HuH-7 (cell line): Measurements from ENCODE around the gene OR5AN1.
"Not testable (repeated sequence)": the region's sequence is repeated elsewhere in the genome, so short reads cannot be mapped to it uniquely, and the experiment has no call there.

Source experiments
- DNase-seq: peaks from one replicate; pipeline ENCODE4 v3.0.0; 2011; ENCODE audit warnings: low spot score

The OR5AN1 gene, protein sequence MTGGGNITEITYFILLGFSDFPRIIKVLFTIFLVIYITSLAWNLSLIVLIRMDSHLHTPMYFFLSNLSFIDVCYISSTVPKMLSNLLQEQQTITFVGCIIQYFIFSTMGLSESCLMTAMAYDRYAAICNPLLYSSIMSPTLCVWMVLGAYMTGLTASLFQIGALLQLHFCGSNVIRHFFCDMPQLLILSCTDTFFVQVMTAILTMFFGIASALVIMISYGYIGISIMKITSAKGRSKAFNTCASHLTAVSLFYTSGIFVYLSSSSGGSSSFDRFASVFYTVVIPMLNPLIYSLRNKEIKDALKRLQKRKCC

DNA sequence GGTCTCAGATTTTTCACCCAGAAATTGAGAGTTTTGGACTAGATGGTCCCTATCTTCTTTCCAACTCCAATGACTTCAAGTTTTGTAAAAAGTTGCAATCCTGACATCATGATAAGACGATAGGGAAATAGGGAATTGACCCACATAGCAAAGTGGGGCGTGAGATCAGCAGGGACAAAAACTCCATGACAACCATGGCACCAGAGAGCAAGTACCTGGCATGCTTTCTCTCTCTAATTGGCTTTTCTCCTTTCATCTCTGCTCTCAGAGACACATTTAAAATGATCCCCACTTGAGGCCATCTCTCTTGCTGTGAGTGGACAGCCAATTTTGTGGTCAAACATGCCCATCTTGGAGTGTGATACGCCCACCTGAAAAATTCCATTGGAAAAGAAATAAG lies at the start of gene OR5AN1:
Gene OR5AN1, plus strand, starts transcription at position 301 of the 400 bp plus-strand sequence. CDS start 5,564 bp downstream, outside the sequence.
- no peak for DNase-seq

DNA sequence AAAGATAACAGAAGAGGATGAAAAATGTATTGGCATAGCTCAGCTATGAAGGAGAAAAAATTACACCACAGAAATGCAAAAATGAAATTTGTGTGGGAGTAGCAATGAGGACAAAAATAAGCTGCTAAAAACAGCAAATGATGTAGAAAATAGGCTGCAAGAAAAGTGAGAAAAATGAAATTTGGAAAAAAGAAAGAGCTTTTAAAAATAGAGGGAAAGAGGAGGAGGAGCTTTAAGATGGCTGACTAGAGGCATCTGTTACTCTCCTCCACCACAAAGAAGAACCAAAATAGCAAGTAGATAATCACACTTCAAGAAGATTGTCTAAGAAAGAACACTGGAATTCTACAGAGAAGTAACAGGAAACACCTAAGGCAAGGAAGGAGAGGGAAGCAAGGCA lies 23.7 kb upstream of the OR5AN1 start:
- DNase-seq: no peak

DNA sequence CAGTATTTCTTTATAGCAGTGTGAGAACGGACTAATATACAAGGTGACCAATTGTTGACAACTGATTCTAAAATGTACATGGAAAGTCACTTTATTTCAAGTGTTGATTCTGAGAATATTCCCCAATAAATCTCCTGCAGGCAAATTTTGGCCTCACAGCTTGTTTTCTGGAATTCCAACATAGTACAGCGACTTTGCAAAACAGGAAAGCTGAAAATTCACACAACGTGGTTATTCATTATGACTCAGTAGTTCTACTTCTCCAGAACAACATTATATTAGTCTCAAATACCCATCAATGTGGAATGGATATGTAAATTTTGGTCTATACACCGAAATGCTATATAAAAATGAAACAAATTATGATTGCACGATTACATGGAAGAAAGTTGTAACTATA lies 22.5 kb upstream of the OR5AN1 start:
- DNase-seq: no peak

DNA sequence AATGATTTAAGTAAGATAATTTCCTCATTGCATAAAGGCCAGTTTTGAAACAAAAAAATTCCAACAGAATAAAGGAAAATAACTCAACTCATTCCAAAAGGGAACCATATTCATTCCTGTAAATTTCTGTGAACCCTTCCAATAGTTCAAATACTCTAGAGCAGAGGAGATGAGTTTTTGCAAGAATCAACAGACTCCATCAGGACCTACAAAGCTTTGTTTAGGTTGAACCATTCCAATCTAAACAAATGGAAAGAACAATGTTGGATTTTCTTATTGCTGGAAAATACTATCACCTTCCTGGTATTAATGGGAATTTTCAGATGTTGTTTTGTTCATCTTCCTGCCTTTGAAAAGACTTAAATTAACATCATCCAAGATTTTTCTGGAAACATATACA lies 21.8 kb upstream of the OR5AN1 start:
- no peak for DNase-seq

DNA sequence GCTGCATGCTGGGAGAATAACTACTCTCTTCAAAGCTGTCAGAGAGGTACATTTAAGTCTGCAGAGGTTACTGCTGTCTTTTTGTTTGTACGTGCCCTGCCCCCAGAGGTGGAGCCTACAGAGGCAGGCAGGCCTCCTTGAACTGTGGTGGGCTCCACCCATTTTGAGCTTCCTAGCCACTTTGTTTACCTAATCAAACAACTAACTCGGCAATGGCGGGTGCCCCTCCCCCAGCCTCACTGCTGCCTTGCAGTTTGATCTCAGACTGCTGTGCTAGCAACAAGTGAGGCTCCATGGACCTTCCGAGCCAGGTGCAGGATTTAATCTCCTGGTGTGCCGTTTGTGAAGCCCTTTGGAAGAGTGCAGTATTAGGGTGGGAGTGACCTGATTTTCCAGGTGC lies 9.0 kb upstream of the OR5AN1 start:
- not testable (repeated sequence) for DNase-seq

DNA sequence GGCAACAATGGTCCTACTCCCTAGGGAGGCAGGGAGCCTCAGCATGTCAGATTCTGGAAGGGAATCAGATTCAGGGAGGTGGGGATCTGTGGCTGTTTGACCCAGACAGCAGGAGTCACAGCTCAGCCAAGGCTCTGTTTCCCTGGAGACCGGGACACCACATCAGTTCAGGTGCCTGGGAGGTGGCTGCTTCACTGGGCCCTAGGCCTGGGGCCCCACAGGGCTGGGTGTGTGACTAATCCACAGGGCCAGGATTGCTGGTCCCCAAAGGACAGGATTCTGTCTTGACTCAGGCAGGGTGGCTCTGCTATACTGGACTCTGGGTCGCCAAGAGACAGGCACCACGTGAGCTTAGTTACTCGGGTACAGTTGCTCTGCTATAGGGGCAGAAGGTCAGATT lies 3.5 kb upstream of the OR5AN1 start:
- no peak for DNase-seq

DNA sequence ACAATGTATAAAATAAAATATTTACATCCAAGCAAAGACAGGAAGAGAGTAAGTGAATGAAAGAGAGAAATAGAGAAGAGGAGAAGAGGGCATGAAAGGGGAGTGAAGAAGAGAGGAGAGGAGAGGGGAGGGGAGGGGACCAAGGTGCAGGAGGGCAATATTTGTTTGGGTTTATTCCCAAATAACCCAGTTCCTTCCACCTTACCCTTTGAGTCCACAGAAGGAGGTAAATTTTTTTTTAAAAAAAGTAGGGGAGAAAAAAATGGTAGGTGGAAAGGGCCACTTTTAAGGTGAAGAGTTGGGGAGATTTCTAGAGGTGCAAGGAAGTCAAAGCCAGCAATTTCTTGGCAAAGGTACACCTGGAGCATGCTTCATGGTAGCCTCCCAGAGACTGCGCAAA lies 2.1 kb upstream of the OR5AN1 start:
- DNase-seq: no peak

DNA sequence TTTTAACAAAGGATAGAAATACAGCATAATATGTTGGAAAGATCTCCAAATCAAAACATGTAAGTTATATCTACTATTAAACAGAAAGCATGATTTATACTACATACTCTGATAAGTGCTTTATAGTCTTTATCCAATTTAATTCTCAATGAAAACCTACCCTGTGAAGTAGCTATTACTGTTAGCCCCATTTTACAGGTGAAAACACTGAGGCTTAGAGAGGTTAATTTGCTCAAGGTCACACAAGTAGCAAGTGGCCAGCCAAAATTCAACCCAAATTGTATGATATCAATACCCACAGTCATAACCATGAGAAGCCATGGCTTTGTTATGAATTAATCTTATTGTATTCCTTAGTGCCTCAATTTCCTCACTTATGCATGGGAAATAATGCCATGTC lies 675 bp upstream of the OR5AN1 start:
- no peak for DNase-seq

DNA sequence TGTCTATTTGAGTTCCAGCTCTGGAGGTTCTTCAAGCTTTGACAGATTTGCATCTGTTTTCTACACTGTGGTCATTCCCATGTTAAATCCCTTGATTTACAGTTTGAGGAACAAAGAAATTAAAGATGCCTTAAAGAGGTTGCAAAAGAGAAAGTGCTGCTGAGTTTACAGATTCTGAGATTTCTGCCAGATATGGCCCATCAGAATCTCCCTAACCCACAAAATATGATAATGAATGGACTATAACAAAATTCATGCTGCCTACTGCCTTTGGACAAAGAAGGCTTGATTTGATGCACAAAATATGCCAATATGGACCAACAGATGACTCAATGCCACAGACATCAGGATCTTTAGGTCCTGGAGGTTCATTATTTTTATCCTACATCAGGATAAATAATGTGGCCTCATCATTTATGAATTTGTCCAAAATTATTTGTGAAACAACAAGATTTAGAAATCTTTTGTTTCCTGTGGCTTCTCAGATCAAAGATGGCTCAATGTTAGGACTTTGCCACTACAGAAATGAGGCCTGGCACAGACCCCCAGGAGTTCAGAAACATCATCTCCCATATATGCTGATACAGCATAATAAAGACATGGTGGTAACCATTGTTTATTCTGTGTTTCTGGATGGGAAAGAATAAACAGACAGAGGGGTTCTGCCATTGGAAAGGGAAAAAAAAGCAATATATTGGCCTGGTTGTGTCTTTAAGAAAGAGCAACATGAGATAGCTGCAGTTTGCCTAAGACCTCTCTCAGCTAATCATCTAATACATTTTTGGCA lies 6.7 kb downstream of the OR5AN1 start:
- DNase-seq: no peak

DNA sequence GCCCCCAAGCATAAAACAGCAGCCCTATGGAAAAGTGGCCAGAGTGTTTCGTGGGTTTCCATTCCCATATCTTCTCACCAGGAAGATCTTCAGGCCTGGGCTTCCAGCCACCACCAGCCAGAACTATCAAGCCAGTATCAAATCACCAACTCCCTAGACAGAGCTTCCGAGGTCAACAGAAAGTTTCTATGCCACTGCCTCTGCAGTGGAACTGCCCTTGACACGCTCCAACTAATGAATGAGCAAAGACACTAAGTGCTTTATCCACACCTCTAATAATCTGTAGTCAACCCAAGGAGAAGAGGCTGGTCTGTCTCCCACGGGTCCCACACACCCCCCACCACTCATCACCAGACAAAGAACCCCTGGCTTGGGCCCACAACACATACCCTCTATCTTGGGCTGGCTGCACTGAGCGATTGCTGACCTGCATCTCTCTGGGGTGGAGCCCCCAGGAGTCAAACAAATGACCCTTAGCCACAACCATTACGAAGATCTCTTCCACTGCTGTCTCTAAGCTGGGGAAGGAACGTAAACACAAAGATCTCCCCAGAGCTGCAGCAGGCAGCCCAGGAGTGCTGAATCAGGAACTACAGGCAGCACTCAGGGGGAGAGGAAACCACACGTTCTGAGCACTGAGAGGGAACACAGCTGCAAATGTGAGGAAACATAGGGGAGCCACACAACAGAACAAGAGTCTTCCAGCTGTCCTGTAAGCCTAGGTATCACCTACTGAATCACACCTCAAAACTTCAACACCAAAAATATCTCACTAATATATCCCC lies 9.7 kb downstream of the OR5AN1 start:
- no peak for DNase-seq

DNA sequence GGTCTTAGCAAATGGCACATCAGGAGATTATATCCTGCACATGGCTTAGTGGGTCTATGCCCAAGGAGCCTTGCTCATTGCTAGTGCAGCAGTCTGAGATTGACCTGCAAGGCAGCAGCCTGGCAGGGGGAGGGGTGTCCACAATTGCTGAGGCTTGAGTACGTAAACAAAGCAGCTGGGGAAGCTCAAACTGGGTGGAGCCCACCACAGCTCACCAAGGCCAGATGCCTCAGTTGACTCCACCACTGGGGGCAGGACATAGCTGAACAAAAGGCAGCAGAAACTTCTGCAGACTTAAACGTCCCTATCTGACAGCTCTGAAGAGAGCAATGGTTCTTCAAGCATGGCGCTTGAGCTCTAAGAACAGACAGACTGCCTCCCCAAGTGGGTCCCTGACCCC lies 13.6 kb downstream of the OR5AN1 start:
- not testable (repeated sequence) for DNase-seq

DNA sequence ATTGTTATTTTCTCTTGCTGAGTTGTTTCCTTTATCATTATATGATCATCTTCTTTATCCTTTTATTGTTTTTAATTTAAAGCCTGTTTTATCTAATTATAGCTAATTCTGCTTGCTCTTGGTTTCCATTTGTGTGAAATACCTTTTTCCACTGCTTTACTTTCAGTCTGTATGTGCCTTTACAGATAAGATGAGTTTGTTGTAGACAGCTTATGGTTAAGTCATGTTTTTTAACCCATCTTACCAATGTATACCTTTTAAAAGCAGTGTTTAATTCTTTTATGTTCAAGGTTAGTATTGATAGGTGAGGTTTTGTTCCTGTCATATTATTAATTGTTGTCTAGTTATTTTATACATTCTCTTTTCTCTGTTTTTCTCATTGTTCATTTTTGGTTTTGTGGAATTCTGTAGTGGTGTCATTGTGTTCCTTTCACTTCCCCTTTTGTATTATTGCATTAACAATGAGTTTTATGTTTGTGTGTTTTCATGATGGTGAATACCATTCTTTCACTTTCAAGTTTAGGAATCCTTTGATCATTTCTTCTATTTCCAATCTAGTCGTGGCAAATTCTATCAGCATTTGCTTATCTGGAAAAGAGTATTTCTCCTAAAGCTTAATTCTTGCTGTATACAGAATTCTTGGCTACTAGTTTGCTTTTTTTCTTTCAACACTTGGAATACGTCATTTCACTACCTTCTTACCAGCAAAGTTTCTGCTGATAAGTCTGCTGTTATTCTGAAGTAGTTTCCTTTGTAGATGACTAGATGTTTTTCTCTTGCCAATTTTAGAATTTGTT lies 21.8 kb downstream of the OR5AN1 start:
- no peak for DNase-seq

DNA sequence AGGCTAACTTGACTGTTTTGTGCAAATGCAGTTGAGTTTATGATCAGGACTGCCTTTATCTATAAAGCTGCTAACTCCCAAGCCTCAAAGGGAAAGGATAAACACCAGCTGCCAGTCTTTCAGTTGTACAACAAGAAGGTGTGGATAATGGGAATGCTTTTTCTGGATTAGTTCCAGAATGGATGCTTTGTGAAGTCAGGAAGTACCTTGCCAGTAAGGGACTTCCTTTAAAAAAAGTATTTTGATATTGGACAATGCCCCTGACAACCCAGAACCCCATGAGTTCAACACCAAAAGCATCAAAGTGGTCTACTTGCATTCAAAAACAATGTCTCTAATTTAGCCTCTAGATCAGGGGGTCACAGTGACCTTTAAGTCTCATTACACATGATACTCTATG lies 35.5 kb downstream of the OR5AN1 start:
- DNase-seq: no peak

DNA sequence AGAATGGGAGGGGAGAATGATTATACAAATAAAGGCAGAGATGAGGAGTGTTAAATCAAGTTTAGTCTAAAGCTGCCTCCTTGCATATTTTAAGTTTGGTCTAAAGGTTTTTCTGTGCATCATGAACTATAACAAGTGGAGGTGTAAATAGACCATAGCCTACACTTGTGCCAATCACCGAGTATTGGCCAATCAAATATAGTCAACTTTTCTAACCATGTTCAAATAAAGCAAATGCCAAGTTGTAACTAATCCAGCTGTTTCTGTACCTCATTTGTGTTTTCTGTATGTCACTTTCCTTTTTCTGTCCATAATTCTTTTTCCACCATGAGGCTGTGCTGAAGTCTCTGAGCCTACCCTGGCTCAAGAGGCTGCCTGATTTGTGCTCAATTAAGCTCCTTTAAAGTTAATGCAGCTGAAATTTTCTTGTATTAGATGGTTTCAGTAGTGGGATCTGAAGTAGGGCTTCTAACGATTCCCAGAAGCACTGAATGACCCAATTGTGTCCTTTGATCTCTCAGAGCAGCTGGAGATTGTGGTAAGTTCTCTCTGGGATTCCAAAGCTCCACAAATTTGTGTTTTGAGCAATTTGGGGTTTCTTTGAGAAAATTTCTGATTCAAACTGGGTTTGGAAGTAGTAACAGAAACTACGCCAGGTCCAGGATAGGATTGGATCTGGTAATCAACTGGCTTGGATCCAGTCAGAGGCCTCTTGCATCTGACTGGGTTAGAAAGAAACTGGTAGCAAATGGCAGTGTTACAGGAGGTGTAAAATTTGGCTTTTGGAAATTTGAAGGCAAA lies 42.0 kb downstream of the OR5AN1 start:
- no peak for DNase-seq

DNA sequence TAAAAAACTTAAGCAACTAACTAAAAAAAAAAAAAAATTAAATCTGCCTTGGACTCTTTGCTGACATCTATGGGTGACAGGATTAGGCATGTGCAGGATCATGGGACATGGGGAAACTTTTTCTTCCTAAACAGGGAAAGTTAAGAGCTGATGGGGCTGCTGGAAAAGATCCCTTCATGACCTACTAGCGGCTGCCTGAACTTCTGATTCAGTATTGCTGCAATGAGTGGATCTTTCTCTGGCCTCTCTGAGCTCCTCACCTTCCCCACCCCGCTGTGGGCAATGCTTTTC lies 42.5 kb downstream of the OR5AN1 start:
- DNase-seq: no peak

DNA sequence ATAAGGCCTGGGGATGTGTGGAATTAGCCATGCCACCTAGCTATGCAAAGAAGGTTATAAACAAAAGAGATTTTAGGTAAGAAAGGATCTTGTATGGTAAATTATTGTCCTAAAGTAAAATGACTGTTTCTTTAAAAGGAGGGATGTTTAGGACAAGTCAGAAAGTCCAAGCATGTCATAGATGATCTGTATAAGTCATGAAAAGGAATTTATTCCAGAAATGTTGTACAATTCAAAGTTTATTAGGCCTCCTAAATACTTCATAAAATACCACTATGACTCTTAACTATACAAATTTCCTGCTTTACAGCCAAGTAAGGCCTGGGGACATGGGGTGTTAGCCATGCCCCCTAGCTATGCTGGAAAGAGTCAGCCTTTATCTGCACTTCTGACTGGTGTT lies 44.9 kb downstream of the OR5AN1 start:
- no peak for DNase-seq

DNA sequence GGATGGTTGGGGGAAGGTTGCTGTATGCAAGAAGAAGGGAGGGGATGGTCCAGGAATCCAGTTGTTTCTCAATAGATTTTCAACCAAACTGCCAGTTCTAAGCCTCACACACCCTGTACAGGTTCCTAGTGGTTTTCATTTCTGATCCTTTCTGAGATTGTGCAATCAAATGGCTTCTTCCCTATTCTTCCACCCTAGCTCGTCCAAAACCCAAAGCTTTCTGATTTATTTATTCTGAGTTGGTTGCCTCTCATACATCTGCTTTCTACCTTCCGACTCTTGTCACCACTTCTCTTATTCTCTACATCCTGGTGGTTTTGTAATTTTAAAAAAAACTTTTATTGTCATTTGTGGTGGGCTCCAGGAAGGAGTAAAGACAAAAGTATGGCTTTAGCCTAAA lies 55.0 kb downstream of the OR5AN1 start:
- no peak for DNase-seq

DNA sequence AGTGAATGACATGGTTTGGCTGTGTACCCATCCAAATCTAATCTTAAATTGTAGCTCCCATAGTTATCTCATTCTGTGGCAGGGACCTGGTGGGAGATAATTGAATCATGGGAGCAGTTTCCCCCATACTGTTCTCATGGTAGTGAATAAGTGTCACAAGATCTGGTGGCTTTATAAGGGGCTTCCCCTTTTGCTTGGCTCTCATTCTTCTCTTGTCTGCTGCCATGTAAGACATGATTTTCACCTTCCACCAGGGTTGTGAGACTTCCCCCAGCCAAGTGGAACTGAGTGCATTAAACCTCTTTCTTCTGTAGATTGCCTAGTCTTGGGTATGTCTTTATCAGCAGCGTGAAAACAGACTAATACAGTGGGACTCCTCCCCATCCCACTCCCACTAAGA lies 56.4 kb downstream of the OR5AN1 start:
- no peak for DNase-seq

DNA sequence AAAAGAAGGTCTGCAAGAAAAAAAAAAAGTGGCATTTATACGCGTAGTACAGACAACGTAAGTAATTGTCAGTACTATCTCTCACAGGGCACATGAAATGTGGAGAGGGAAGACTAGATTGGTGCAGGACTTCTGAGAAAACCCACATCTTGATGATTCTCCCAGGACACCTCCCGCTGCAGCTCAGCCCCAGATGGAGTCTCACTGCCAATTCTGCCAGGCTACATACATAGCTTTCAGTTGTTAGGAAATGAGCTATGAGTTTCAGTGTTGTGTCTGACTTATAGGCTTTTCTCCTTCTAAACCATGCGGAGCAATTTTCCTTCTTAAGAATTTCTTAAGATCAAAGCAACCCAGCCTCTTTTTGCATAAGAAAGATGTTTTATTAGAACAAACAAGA lies 57.9 kb downstream of the OR5AN1 start:
- no peak for DNase-seq

DNA sequence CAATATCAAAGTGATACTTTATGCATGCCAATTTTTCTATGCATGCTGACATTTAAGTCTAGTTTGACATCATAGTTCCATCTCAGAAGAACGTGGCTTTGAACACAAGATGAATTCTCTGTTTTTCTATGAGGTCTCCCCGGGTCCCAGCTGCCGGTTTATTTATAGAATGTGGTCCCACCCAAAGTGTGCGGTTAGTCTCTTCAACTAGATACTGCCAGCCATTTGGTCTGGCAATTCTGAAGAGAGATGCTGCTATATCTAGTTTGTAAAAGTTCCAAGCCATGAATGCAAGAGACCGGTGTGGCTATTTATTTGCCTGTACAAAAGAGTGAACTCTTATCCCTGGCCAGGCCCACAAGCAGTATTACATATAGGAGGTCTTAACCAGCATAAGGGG lies 58.3 kb downstream of the OR5AN1 start:
- DNase-seq: no peak

DNA sequence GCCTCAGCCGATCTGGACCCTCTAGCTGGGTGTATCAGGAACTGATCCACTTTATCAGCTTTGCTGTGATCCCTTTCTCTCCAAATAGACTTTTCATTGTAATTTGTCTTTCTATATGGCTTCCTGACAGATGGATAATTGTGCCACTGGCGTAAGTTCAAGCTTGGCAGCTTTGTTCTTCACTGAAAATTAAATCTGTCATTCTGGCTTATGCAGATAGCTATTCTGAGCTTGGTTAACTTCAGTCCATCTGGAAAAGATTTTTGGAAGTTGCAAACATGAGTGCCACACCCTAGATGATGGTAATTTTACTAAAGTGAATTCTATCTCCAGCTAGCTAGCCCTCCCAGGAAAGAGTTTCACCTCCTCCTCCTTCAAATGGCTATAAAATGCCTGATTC lies 59.5 kb downstream of the OR5AN1 start:
- DNase-seq: no peak
